BLaER1 treated with 17β-estradiol and CSF1 and Interleukin-3, amounts not matched to agents 10 nM and 100 nM (cell line): ENCODE measurements around the gene WNT5A.

Experiments
- H3K27ac ChIP-seq, 11 experiments: shearing (Covaris generic); formaldehyde crosslinking; 2 replicates each; pipeline ENCODE4 v1.8.1; 2022
- H3K27me3 ChIP-seq, 11 experiments: shearing (Covaris generic); formaldehyde crosslinking; 2 replicates each; pipeline ENCODE4 v1.8.1; 2022
- H3K36me3 ChIP-seq, 11 experiments: shearing (Covaris generic); formaldehyde crosslinking; 2 replicates each; pipeline ENCODE4 v1.8.1; 2022
- H3K4me1 ChIP-seq, 10 experiments: shearing (Covaris generic); formaldehyde crosslinking; 2 replicates each; pipeline ENCODE4 v1.8.1; 2022
- H3K4me2 ChIP-seq, 11 experiments: shearing (Covaris generic); formaldehyde crosslinking; 2 replicates each; pipeline ENCODE4 v1.8.1; 2022
- H3K4me3 ChIP-seq, 10 experiments: shearing (Covaris generic); formaldehyde crosslinking; 2 replicates each; pipeline ENCODE4 v1.8.1; 2022
- H3K9ac ChIP-seq, 11 experiments: shearing (Covaris generic); formaldehyde crosslinking; 2 replicates each; pipeline ENCODE4 v1.8.1; 2022
- H3K9me3 ChIP-seq, 11 experiments: shearing (Covaris generic); formaldehyde crosslinking; replicated peaks in 1 of 11; 2 replicates each; pipeline ENCODE4 v1.8.1; 2022
- H4K20me1 ChIP-seq, 11 experiments: shearing (Covaris generic); formaldehyde crosslinking; 2 replicates each; pipeline ENCODE4 v1.8.1; 2022
- Cebpa-rat ChIP-seq, 11 experiments: shearing (Covaris generic); IDR thresholded peaks; 2 replicates each; pipeline ENCODE4 v1.8.1; 2022

WNT5A gene

GRCh38 chr3:55445551-55445950 lies 41.6 kb downstream of the WNT5A start:
- Histone ChIP-seq H3K9ac (no peak overlapping the region), H4K20me1 (no peaks in the 10 kb centered on the region)
- TF ChIP-seq Cebpa-rat (IDR thresholded peaks at IDR 0.05) = no peak

DNA sequence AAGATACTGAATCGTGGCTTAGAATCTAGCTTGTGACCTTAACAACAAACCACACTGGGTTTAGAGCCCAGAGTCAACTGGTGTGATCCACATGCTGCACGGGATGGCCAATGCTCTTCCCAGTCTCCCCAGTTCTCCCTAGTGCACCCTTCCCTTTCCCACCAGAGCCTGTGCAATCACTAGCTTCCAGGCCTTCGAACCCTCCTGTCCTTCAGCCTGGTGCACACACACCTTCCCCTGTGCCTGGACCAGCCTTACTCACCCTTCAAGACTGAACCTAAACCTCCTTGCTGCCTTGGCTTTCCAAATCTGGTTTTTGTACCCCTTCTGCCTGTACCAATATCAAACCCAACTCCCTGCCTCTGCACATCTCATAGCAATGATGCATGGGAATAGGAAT lies 43.8 kb downstream of the WNT5A start:
- no peaks in the 10 kb centered on the region for H3K27me3 ChIP-seq
- no peaks in the 10 kb centered on the region for H3K9me3 ChIP-seq
- no peak overlapping the region for H3K9ac ChIP-seq
- no peak overlapping the region for H3K27ac ChIP-seq
- no peak overlapping the region for H3K4me3 ChIP-seq
- H3K36me3 ChIP-seq = no peaks in the 10 kb centered on the region
- TF ChIP-seq Cebpa-rat (IDR thresholded peaks at IDR 0.05) = no peak
- no peak overlapping the region for H3K4me2 ChIP-seq
- no peaks in the 10 kb centered on the region for H3K4me1 ChIP-seq
- no peaks in the 10 kb centered on the region for H4K20me1 ChIP-seq

More at GRCh38 chr3:55445551-55445950, 41.6 kb downstream of the WNT5A start:
- H3K9me3 ChIP-seq = no peaks in the 10 kb centered on the region
- H3K27me3 ChIP-seq = no peaks in the 10 kb centered on the region
- no peaks in the 10 kb centered on the region for H3K36me3 ChIP-seq
- H3K4me3 ChIP-seq = no peak overlapping the region
- no peaks in the 10 kb centered on the region for H3K4me1 ChIP-seq
- no peak overlapping the region for H3K4me2 ChIP-seq
- H3K27ac ChIP-seq = no peak overlapping the region

DNA sequence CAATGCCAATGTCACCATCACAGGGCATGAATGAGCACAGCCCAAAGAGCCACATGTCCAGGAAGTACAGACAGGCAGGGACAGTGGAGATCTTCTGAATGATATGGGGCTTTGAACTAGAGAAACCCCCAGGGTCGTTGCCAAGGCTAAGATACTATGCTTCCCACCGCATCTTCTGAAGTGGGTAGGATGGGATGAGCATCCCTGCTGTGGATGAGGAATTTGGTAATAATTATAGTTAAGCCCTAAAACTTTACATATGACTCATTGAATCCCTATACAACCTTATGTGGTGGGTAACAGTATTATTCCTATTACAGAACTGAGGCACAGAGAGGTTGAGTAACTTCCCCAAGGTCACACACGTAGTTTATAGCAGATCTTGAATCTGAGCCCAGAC lies 44.2 kb downstream of the WNT5A start:
- H3K9me3 ChIP-seq = no peaks in the 10 kb centered on the region
- H3K9ac ChIP-seq = no peak overlapping the region
- no peaks in the 10 kb centered on the region for H4K20me1 ChIP-seq
- no peaks in the 10 kb centered on the region for H3K27me3 ChIP-seq
- no peak overlapping the region for H3K4me2 ChIP-seq
- H3K27ac ChIP-seq = no peak overlapping the region
- H3K4me1 ChIP-seq = no peaks in the 10 kb centered on the region
- H3K4me3 ChIP-seq = no peak overlapping the region
- H3K36me3 ChIP-seq = no peaks in the 10 kb centered on the region
- no peak for TF ChIP-seq Cebpa-rat (IDR thresholded peaks at IDR 0.05)

GRCh38 chr3:55441499-55441898 lies 45.6 kb downstream of the WNT5A start:
- Histone ChIP-seq H4K20me1 (no peaks in the 10 kb centered on the region), H3K9me3 (no peaks in the 10 kb centered on the region), H3K4me3 (no peak overlapping the region), H3K27me3 (no peaks in the 10 kb centered on the region), H3K9ac (no peak overlapping the region), H3K4me2 (no peak overlapping the region), H3K27ac (no peak overlapping the region), H3K36me3 (no peaks in the 10 kb centered on the region), H3K4me1 (no peaks in the 10 kb centered on the region)
- TF ChIP-seq Cebpa-rat (IDR thresholded peaks at IDR 0.05) = no peak

DNA sequence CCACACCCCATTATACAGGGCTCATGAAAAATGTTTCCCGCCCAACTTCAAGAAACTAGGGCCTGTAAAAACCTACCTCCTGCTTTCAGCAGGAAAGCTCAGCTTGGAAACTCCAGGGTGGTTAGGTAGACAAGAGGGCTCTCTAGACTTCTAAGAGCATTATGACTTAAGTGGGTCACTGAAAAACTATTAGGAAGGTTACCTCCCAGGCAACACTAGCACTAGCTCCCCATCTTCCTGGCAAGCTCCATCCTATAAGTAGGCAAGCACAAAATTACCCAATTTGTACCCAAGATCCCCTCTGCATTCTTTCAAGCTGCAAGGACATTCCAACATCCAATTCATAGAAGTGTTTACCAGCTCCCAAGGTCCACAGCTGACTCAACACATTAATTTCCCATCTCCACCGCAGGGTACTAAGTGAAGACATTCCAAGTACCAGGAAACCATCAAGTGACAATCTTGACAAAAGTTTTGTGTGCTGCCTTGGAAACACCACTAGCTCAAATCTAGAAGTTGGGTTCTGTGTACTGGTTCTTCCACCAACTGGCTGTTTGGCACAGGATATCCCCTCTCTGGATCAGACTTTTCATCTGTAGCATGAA lies 46.9 kb downstream of the WNT5A start:
- no peak for TF ChIP-seq Cebpa-rat (IDR thresholded peaks at IDR 0.05)
- Histone ChIP-seq H3K36me3 (no peaks in the 10 kb centered on the region), H3K4me3 (no peak overlapping the region), H4K20me1 (no peaks in the 10 kb centered on the region), H3K4me2 (no peak overlapping the region), H3K27me3 (no peaks in the 10 kb centered on the region), H3K27ac (no peak overlapping the region), H3K9ac (no peak overlapping the region), H3K4me1 (no peaks in the 10 kb centered on the region), H3K9me3 (no peaks in the 10 kb centered on the region)

DNA sequence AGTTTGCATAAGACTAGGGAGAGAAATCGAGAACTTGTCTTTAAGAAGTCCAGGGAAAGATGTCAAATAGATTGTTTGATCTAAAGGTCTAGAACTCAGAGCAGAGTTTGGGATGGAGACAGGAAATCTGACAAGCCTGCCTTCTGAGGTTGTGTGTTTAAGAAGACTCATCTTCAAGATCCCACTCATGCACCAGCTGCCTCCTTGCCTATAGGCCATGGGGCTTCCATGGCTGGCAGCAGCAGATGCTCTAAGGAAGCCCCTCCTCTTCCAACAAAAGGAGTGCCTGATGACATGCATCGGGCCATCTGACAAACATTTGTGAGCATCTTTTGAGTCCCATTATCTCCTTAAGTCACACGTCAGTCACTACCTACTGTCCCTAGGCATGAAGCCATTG lies 47.4 kb downstream of the WNT5A start:
- no peaks in the 10 kb centered on the region for H4K20me1 ChIP-seq
- TF ChIP-seq Cebpa-rat (IDR thresholded peaks at IDR 0.05) = no peak

GRCh38 chr3:55436644-55437043 lies 50.5 kb downstream of the WNT5A start:
- no peaks in the 10 kb centered on the region for H3K27me3 ChIP-seq
- no peak for TF ChIP-seq Cebpa-rat (IDR thresholded peaks at IDR 0.05)
- H3K36me3 ChIP-seq = no peaks in the 10 kb centered on the region
- H3K27ac ChIP-seq = no peak overlapping the region
- no peak overlapping the region for H3K9ac ChIP-seq
- no peaks in the 10 kb centered on the region for H3K4me1 ChIP-seq
- no peaks in the 10 kb centered on the region for H3K9me3 ChIP-seq
- no peak overlapping the region for H3K4me3 ChIP-seq
- H4K20me1 ChIP-seq = no peaks in the 10 kb centered on the region
- H3K4me2 ChIP-seq = no peak overlapping the region

More for the DNA sequence above, 47.4 kb downstream of the WNT5A start:
- H3K9ac ChIP-seq = no peak overlapping the region
- no peaks in the 10 kb centered on the region for H3K4me1 ChIP-seq
- no peaks in the 10 kb centered on the region for H3K9me3 ChIP-seq
- H3K4me3 ChIP-seq = no peak overlapping the region
- H3K4me2 ChIP-seq = no peak overlapping the region
- no peaks in the 10 kb centered on the region for H3K36me3 ChIP-seq
- no peak overlapping the region for H3K27ac ChIP-seq
- H3K27me3 ChIP-seq = no peaks in the 10 kb centered on the region

GRCh38 chr3:55435491-55435890 lies 51.6 kb downstream of the WNT5A start:
- TF ChIP-seq Cebpa-rat (IDR thresholded peaks at IDR 0.05) = no peak
- Histone ChIP-seq H3K9ac (no peak overlapping the region), H3K36me3 (no peaks in the 10 kb centered on the region), H3K4me3 (no peak overlapping the region), H4K20me1 (no peaks in the 10 kb centered on the region), H3K4me2 (no peak overlapping the region), H3K4me1 (no peaks in the 10 kb centered on the region), H3K27ac (no peak overlapping the region), H3K9me3 (no peaks in the 10 kb centered on the region), H3K27me3 (no peaks in the 10 kb centered on the region)

DNA sequence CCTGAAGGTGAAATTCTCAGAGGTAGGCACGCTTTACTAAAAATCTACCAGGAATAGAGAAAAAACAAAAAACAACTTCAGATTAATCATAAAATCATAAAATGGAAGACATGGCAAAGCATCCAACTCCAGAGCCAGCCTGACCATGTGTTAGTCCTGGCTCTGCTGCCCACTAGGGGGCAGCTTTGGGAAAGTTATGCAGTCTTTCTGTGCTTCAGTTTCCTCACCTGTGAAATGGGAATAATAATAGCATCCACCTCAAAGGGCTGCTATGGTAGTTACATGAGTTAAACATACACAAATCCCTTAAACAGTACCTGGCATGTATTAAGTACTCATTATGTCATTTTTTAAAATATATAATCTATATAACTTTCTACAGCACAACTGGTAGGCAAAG lies 52.3 kb downstream of the WNT5A start:
- Histone ChIP-seq H3K9me3 (no peaks in the 10 kb centered on the region), H3K27me3 (no peaks in the 10 kb centered on the region), H4K20me1 (no peaks in the 10 kb centered on the region), H3K4me2 (no peak overlapping the region), H3K4me1 (no peaks in the 10 kb centered on the region), H3K4me3 (no peak overlapping the region), H3K9ac (no peak overlapping the region), H3K27ac (no peak overlapping the region), H3K36me3 (no peaks in the 10 kb centered on the region)
- no peak for TF ChIP-seq Cebpa-rat (IDR thresholded peaks at IDR 0.05)

DNA sequence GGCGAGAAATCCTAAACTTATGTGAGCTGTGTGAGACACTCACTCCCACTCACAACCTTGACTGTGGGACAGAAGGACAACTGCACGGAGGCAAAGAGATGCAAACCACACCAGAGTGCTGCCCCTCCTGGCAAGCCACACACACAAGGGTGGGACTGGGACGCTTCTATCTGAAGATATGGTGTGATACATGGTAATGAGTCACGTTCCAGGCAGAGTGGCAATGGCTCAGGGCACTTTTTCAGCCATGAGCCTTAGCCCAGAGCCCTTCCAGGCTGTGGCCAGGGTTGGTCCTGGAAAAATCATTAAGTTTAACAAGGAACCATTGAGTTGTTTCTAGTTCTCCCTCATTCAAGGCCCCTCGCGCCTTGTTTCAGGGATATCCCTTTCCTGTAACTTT lies 56.1 kb downstream of the WNT5A start:
- H4K20me1 ChIP-seq = no peaks in the 10 kb centered on the region
- no peaks in the 10 kb centered on the region for H3K9me3 ChIP-seq
- no peaks in the 10 kb centered on the region for H3K27me3 ChIP-seq
- no peak overlapping the region for H3K4me3 ChIP-seq
- H3K36me3 ChIP-seq = no peaks in the 10 kb centered on the region
- H3K27ac ChIP-seq = no peak overlapping the region
- H3K4me2 ChIP-seq = no peak overlapping the region
- no peak for TF ChIP-seq Cebpa-rat (IDR thresholded peaks at IDR 0.05)
- no peaks in the 10 kb centered on the region for H3K4me1 ChIP-seq
- no peak overlapping the region for H3K9ac ChIP-seq
